Measurements from ENCODE around the gene LCE4A. TPM values are rescaled to one million over a fixed set of nuclear protein-coding genes. Genes with fewer than 3 reads are reported as not detected.

Gene LCE4A
- total RNA-seq, 1 experiment from 2014 or later: not detected

GRCh38 chr1:152747831-152748230 lies 39.9 kb downstream of the LCE4A start:
- H3K79me2 ChIP-seq (ENCODE audit: low read depth): no peaks in the 10 kb centered on the region
- intact Hi-C loops (cut with micrococcal nuclease; ENCODE audit: unreplicated experiment): no loop called here
- no peaks in the 10 kb centered on the region for H3K36me3 ChIP-seq (ENCODE audit: low read depth)
- H3K4me2 ChIP-seq: no peak overlapping the region
- H3K9me3 ChIP-seq (ENCODE audit: insufficient read depth, low read depth): no peaks in the 10 kb centered on the region
- TF ChIP-seq CTCF (conservative IDR thresholded peaks at IDR 0.05) (no peak), EZH2 (IDR thresholded peaks at IDR 0.05; ENCODE audit: low read depth) (no peak)
- DNase-seq: no peak
- no peaks in the 10 kb centered on the region for H3K27me3 ChIP-seq (ENCODE audit: insufficient read depth, low read depth)
- H3K27ac ChIP-seq: no peak overlapping the region
- BruUV-seq (replicated peaks): no TSS peak
- H3F3A ChIP-seq (ENCODE audit: insufficient read depth, low read depth): no peaks in the 10 kb centered on the region
- H3K4me3 ChIP-seq: no peak overlapping the region
- CTCF ChIA-PET: no interaction called here
- H2AFZ ChIP-seq: no peak overlapping the region
- POLR2A ChIA-PET (ENCODE audit: unreplicated experiment): no interaction called here
- H4K20me1 ChIP-seq (ENCODE audit: insufficient read depth): no peaks in the 10 kb centered on the region
- no peaks in the 10 kb centered on the region for H3K9me2 ChIP-seq (ENCODE audit: insufficient read depth)
- H3K4me1 ChIP-seq (replicated peaks; ENCODE audit: insufficient read depth): no peaks in the 10 kb centered on the region

- H3K27ac ChIP-seq: no peak overlapping the region
- POLR2A ChIA-PET (ENCODE audit: unreplicated experiment): no interaction called here
- BruUV-seq (replicated peaks): no TSS peak
These were observed 44.3 kb downstream of the LCE4A start for GRCh38 chr1:152752225-152752624.

GRCh38 chr1:152753586-152753985 lies 45.6 kb downstream of the LCE4A start:
- no peak for DNase-seq
- Histone ChIP-seq H3K4me2 (no peak overlapping the region), H3K79me2 (ENCODE audit: low read depth) (no peaks in the 10 kb centered on the region), H4K20me1 (ENCODE audit: insufficient read depth) (no peaks in the 10 kb centered on the region), H3K27ac (no peak overlapping the region), H3K9me3 (ENCODE audit: insufficient read depth, low read depth) (no peaks in the 10 kb centered on the region), H2AFZ (no peak overlapping the region), H3K4me3 (no peak overlapping the region), H3K4me1 (replicated peaks; ENCODE audit: insufficient read depth) (no peaks in the 10 kb centered on the region), H3K9me2 (ENCODE audit: insufficient read depth) (no peaks in the 10 kb centered on the region), H3K27me3 (ENCODE audit: insufficient read depth, low read depth) (peaks cover 39% of the 10 kb centered on the region), H3F3A (ENCODE audit: insufficient read depth, low read depth) (no peaks in the 10 kb centered on the region), H3K36me3 (ENCODE audit: low read depth) (no peaks in the 10 kb centered on the region)
- intact Hi-C loops (cut with micrococcal nuclease; ENCODE audit: unreplicated experiment): no loop called here
- ChIA-PET CTCF (no interaction called here), POLR2A (ENCODE audit: unreplicated experiment) (no interaction called here)
- no TSS peak for BruUV-seq (replicated peaks)
- TF ChIP-seq EZH2 (IDR thresholded peaks at IDR 0.05; ENCODE audit: low read depth) (no peak), CTCF (conservative IDR thresholded peaks at IDR 0.05) (no peak)

More at GRCh38 chr1:152752225-152752624, 44.3 kb downstream of the LCE4A start:
- Histone ChIP-seq H3K4me3 (no peak overlapping the region), H3K9me3 (ENCODE audit: insufficient read depth, low read depth) (no peaks in the 10 kb centered on the region), H3F3A (ENCODE audit: insufficient read depth, low read depth) (no peaks in the 10 kb centered on the region), H3K79me2 (ENCODE audit: low read depth) (no peaks in the 10 kb centered on the region), H3K9me2 (ENCODE audit: insufficient read depth) (no peaks in the 10 kb centered on the region), H2AFZ (no peak overlapping the region), H3K36me3 (ENCODE audit: low read depth) (no peaks in the 10 kb centered on the region), H4K20me1 (ENCODE audit: insufficient read depth) (no peaks in the 10 kb centered on the region), H3K4me2 (no peak overlapping the region), H3K27me3 (ENCODE audit: insufficient read depth, low read depth) (peaks cover 25% of the 10 kb centered on the region), H3K4me1 (replicated peaks; ENCODE audit: insufficient read depth) (no peaks in the 10 kb centered on the region)
- DNase-seq: no peak
- intact Hi-C loops (cut with micrococcal nuclease; ENCODE audit: unreplicated experiment): no loop called here
- no peak for TF ChIP-seq EZH2 (IDR thresholded peaks at IDR 0.05; ENCODE audit: low read depth)
- TF ChIP-seq CTCF (conservative IDR thresholded peaks at IDR 0.05): no peak
- CTCF ChIA-PET: no interaction called here

Data from PC-9 (cell line).